ENCODE data around the gene RDH13. TPM values are rescaled to one million over a fixed set of nuclear protein-coding genes. Genes with fewer than 3 reads are reported as not detected.

Gene RDH13
- total and polyA plus RNA-seq, 2 of the 8 experiments (the other 6 are each of a cell fraction or from before 2014, with no cell fraction given): 15.9 to 31.5 TPM

DNA sequence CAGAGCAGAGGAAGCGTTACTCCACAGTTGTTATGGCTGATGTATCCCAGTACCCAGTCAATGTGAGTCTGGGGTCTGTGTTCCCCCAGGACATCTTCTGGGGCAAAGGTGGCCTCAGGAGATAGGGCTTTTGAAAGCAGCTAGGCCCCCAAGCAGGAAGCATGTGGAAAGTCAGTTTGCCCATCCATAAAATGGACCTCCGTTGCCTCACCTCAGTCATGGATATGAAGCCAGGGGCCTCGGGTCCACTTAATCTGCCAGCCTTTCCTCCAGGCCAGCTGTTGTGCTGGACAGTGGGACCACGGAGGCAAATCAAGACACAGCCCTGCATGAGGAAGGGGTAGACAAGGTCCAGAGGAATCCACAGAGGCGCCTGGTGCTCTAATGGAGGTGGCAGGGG, 16.0 kb upstream of the RDH13 start:
- Histone ChIP-seq H2AK5ac (ENCODE audit: low read depth, low read length) (peak overlapping the region; percentile 24; the same call in 1 of the 2 replicates), H3K23ac (ENCODE audit: insufficient read length) (no peak overlapping the region), H3K4me3 (ENCODE audit: extremely low read depth in 1 of 4, insufficient read depth in 2 of 4, low read depth in 3 of 4, low read length in 4 of 4) (no peak overlapping the region), H3K27ac (ENCODE audit: low read depth, low read length) (no peak overlapping the region), H4K20me1 (replicated peaks in 1 of 2; ENCODE audit: control insufficient read depth in 1 of 2, insufficient read depth in 2 of 2, low read length in 2 of 2) (peaks cover 0 to 4% of the 10 kb centered on the region in 2 experiments), H4K91ac (replicated peaks; ENCODE audit: insufficient read length, low read length) (no peak overlapping the region), H3K79me2 (ENCODE audit: control insufficient read depth in 1 of 2, insufficient read depth in 2 of 2, low read length in 2 of 2) (no peaks in the 10 kb centered on the region), H3K36me3 (ENCODE audit: control insufficient read depth in 2 of 4, insufficient read depth in 4 of 4, low read length in 3 of 4) (no peaks in the 10 kb centered on the region), H3K14ac (ENCODE audit: insufficient read length) (no peak overlapping the region), H2BK12ac (ENCODE audit: low read depth, low read length) (peak overlapping the region; percentile 55; the same call in 1 of the 2 replicates), H2BK20ac (ENCODE audit: low read length) (no peak overlapping the region), H3K4me2 (ENCODE audit: insufficient read depth in 1 of 2, low read depth in 2 of 2, low read length in 2 of 2) (no peak overlapping the region; a peak in 1 of 4 replicates), H3K56ac (replicated peaks; ENCODE audit: insufficient read length, low read depth, low read length) (no peak overlapping the region), H2BK5ac (ENCODE audit: low read depth, low read length) (no peak overlapping the region), H3K4ac (replicated peaks; ENCODE audit: insufficient read length, low read depth, low read length) (no peak overlapping the region), H4K8ac (ENCODE audit: extremely low read depth, insufficient read depth, low read length) (no peak overlapping the region; the same call in 1 of the 2 replicates), H3K23me2 (ENCODE audit: low read depth, low read length) (peaks cover 14% of the 10 kb centered on the region), H3K79me1 (ENCODE audit: low read depth, low read length) (no peaks in the 10 kb centered on the region), H3K27me3 (replicated peaks in 1 of 4; ENCODE audit: control insufficient read depth in 3 of 4, extremely low read depth in 1 of 4, insufficient read depth in 3 of 4, low read length in 3 of 4) (peaks cover 0 to 13% (median 11%) of the 10 kb centered on the region in 4 experiments; a peak in 6 of 7 replicates), H4K5ac (ENCODE audit: insufficient read length, low read depth, low read length) (no peak overlapping the region), H2BK15ac (ENCODE audit: low read length) (no peak overlapping the region), H3K18ac (ENCODE audit: extremely low read depth, low read length) (no peak overlapping the region), H3K9ac (replicated peaks in 1 of 4; ENCODE audit: extremely low read depth in 1 of 4, low read depth in 3 of 4, low read length in 3 of 4) (no peak overlapping the region), H2BK120ac (replicated peaks; ENCODE audit: low read depth, low read length) (no peak overlapping the region), H3K9me3 (ENCODE audit: insufficient read depth in 2 of 2, low read depth in 1 of 2, low read length in 1 of 2) (no peaks in the 10 kb centered on the region), H3K4me1 (replicated peaks in 1 of 4; ENCODE audit: control insufficient read depth in 3 of 4, insufficient read depth in 4 of 4, low read length in 3 of 4) (peaks cover 0 to 15% (median 11%) of the 10 kb centered on the region in 4 experiments; a peak in 6 of 7 replicates), H2AFZ (ENCODE audit: low read length) (no peak overlapping the region)
- DNase-seq (ENCODE audit: low read depth in 1 of 2, low spot score in 2 of 2) (no peak), FAIRE-seq (no peak)
- ChIA-PET CTCF (ENCODE audit: partially characterized antibody) (interaction anchor here (1.2 kb wide), 1 partner anchor 10 kb away, joined by 3 read pairs; no protein-coding TSS in a partner anchor), POLR2A (ENCODE audit: partially characterized antibody) (interaction anchor here (3.8 to 5.1 kb wide), 3 partner anchors 9 to 20 kb away, joined by 10 to 33 read pairs (median 22); no protein-coding TSS in a partner anchor)
- 84% methylated on average over 5 of the region's 5 CpGs; no CpG with 5 or more reads in 1 of the 2 experiments for WGBS, 2 experiments (ENCODE audit: extremely low coverage in 1 of 2, insufficient coverage in 1 of 2, insufficient read length in 1 of 2, insufficient replicate concordance in 2 of 2, low coverage in 1 of 2, low lambda C conversion rate in 2 of 2, missing lambda C conversion rate in 1 of 2)
- no peak for TF ChIP-seq MAFK (IDR thresholded peaks at IDR 0.05; ENCODE audit: low read depth, low read length)
- no peak for TF ChIP-seq BCL11A (IDR thresholded peaks at IDR 0.05; ENCODE audit: low read depth in 2 of 2, low read length in 2 of 2)
- TF ChIP-seq BRCA1 (IDR thresholded peaks at IDR 0.05; ENCODE audit: low read depth, low read length): no peak
- no peak for TF ChIP-seq SP1 (IDR thresholded peaks at IDR 0.05; ENCODE audit: low read depth, low read length)
- TF ChIP-seq SP4 (IDR thresholded peaks at IDR 0.05; ENCODE audit: low read length): no peak
- no peak for TF ChIP-seq EGR1 (IDR thresholded peaks at IDR 0.05; ENCODE audit: borderline replicate concordance, low read depth, low read length)
- no peak for TF ChIP-seq CHD2 (IDR thresholded peaks at IDR 0.05; ENCODE audit: low read length)
- no peak for TF ChIP-seq EP300 (IDR thresholded peaks at IDR 0.05; ENCODE audit: borderline replicate concordance in 1 of 2, low read depth in 2 of 2, low read length in 2 of 2)
- TF ChIP-seq, protein P1, sequence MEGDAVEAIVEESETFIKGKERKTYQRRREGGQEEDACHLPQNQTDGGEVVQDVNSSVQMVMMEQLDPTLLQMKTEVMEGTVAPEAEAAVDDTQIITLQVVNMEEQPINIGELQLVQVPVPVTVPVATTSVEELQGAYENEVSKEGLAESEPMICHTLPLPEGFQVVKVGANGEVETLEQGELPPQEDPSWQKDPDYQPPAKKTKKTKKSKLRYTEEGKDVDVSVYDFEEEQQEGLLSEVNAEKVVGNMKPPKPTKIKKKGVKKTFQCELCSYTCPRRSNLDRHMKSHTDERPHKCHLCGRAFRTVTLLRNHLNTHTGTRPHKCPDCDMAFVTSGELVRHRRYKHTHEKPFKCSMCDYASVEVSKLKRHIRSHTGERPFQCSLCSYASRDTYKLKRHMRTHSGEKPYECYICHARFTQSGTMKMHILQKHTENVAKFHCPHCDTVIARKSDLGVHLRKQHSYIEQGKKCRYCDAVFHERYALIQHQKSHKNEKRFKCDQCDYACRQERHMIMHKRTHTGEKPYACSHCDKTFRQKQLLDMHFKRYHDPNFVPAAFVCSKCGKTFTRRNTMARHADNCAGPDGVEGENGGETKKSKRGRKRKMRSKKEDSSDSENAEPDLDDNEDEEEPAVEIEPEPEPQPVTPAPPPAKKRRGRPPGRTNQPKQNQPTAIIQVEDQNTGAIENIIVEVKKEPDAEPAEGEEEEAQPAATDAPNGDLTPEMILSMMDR (IDR thresholded peaks at IDR 0.05; ENCODE audit: control extremely low read depth in 1 of 3, insufficient read depth in 1 of 3, low read depth in 1 of 3, low read length in 3 of 3): no peak
- TF ChIP-seq BACH1 (IDR thresholded peaks at IDR 0.05; ENCODE audit: low read length): no peak
